Kidney (tissue), 14 donors: ENCODE data around the gene FUT8. TPM values are rescaled to one million over a fixed set of nuclear protein-coding genes. Genes with fewer than 3 reads are reported as not detected.

Source experiments
- DNase-seq, 5 donors: peaks; one replicate each; pipeline ENCODE4 v3.0.0-alpha.2; 2013 to 2020
- FAIRE-seq: peaks from 2 replicates; lab custom pipeline; 2012; peaks lifted over from hg19 to GRCh38; lab: Jason Lieb, UNC
- H3K27ac ChIP-seq, 2 donors: one replicate each; pipeline ENCODE4 v1.7.0; 2013; ENCODE audit warnings: low read depth in 2 of 2, low read length in 2 of 2, inconsistent platforms in 1 of 2
- H3K27me3 ChIP-seq: one replicate; pipeline ENCODE4 v1.7.1; 2013; ENCODE audit warnings: low read length, inconsistent platforms; ENCODE audit not compliant: control insufficient read depth, insufficient read depth
- H3K36me3 ChIP-seq, 3 donors: one replicate each; pipeline versions ENCODE4 v1.7.0 to v1.7.1; 2013; ENCODE audit warnings: low read length in 3 of 3, control low read depth in 1 of 3, inconsistent platforms in 1 of 3; ENCODE audit not compliant: insufficient read depth in 3 of 3, control insufficient read depth in 2 of 3
- H3K4me1 ChIP-seq, 3 donors: one replicate each; pipeline versions ENCODE4 v1.7.0 to v1.7.1; 2013; ENCODE audit warnings: low read length in 3 of 3, inconsistent platforms in 1 of 3, low read depth in 1 of 3; ENCODE audit not compliant: control insufficient read depth in 2 of 3, insufficient read depth in 2 of 3
- H3K4me3 ChIP-seq, 3 donors: one replicate each; pipeline versions ENCODE4 v1.7.0 to v1.8.1; 2013; ENCODE audit warnings: low read length in 3 of 3, control low read depth in 1 of 3, inconsistent platforms in 1 of 3
- H3K9ac ChIP-seq, 3 donors: one replicate each; pipeline versions ENCODE4 v1.7.0 to v1.7.1; 2013; ENCODE audit warnings: low read length in 3 of 3, control low read depth in 1 of 3, inconsistent platforms in 1 of 3
- H3K9me3 ChIP-seq, 3 donors: one replicate each; pipeline versions ENCODE4 v1.7.0 to v1.7.1; 2013; ENCODE audit warnings: low read length in 3 of 3, control low read depth in 1 of 3, inconsistent platforms in 1 of 3; ENCODE audit not compliant: control insufficient read depth in 2 of 3, insufficient read depth in 1 of 3
- intact Hi-C: fragments of 100-400 bp; cut with DNase I; formaldehyde crosslinking; loops from one replicate; pipeline ENCODE4 v1.11.1; 2022
- polyA plus RNA-seq: library from polyadenylated mRNA; stranded (reverse); fragments of 350-450 nt; fragmentation: Illumina TruSeq; extraction: RNeasy Lipid Tissue Mini Kit (QIAGEN cat#74804); gene quantifications from one replicate; pipeline ENCODE4 v1.2.3, GENCODE V29; 2014; ENCODE audit warnings: low read depth, low replicate concordance; ENCODE audit not compliant: insufficient read depth
- total RNA-seq: library from RNA; stranded (reverse); fragmentation: NEBNext Ultra II Directional; extraction: Animal tissue kit (Norgen Biotek cat#: 25700); gene quantifications from one replicate; pipeline ENCODE4 v1.2.1, GENCODE V29; 2021
- TF ChIP-seq, protein P1 (sequence below): IDR thresholded peaks from 3 replicates; pipeline ENCODE4 v1.5.1; 2012; ENCODE audit warnings: mild to moderate bottlenecking, moderate library complexity, borderline replicate concordance; ENCODE audit not compliant: insufficient read depth; ENCODE audit errors: extremely low read depth
- donor health status: control.
- donor health status: control.
- donor health status: control.
- donor health status: control.
- donor health status: control.
- donor health status: DM: yes; HTN: yes; CAD: no.
- donor health status: Normal renal cell carcinoma (clear cell type).

The FUT8 gene
- total and polyA plus RNA-seq, 2 donors from 2014 or later, result 8.2 to 49.6 TPM

DNA sequence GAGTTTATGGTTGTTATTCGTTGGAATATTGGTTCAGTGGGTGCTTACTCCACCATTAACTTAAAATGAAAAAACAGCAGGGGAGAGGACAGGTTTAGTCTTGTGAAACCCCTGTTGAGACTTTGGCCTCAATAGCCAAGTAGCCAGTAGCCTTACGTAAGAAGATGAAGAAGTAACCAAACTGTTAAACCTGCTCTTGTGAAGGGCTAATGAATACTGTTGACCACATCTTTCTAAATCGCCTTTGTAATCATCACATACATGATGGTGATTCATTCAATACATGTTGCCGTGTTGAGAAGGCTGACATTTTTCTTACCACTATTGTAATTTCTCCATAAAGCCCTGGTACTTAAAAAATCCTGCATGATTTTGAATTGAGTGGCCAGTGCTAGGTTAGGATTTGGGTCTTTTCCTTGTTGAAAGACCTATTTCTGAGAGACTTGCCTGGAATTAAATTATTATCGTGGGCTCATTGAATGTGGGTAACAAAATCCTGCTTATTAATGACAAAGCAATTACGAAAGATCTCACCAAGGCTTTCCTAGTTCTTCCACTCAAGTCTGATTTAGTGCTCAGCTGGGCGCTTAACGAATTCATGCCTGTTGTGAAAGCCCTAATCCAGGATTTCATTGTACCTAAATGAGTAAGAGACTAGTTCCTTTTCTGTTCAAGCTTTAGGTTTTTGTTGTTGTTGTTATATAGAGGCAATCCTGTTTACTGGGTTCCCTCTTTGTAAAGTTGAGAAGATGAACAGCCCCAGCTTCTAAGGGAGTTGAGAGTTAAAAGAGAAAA lies 333.1 kb downstream of the FUT8 start:
- H3K36me3 ChIP-seq, result no peaks in the 10 kb centered on the region
- H3K27me3 ChIP-seq, result no peaks in the 10 kb centered on the region
- H3K9me3 ChIP-seq, result no peaks in the 10 kb centered on the region
- no peak overlapping the region for H3K9ac ChIP-seq
- intact Hi-C loops, result no loop called here
- no peaks in the 10 kb centered on the region for H3K4me1 ChIP-seq
- no peak overlapping the region for H3K27ac ChIP-seq
- TF ChIP-seq, protein P1, sequence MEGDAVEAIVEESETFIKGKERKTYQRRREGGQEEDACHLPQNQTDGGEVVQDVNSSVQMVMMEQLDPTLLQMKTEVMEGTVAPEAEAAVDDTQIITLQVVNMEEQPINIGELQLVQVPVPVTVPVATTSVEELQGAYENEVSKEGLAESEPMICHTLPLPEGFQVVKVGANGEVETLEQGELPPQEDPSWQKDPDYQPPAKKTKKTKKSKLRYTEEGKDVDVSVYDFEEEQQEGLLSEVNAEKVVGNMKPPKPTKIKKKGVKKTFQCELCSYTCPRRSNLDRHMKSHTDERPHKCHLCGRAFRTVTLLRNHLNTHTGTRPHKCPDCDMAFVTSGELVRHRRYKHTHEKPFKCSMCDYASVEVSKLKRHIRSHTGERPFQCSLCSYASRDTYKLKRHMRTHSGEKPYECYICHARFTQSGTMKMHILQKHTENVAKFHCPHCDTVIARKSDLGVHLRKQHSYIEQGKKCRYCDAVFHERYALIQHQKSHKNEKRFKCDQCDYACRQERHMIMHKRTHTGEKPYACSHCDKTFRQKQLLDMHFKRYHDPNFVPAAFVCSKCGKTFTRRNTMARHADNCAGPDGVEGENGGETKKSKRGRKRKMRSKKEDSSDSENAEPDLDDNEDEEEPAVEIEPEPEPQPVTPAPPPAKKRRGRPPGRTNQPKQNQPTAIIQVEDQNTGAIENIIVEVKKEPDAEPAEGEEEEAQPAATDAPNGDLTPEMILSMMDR, result no peak
- FAIRE-seq (no peak), DNase-seq (no peak)
- H3K4me3 ChIP-seq, result no peak overlapping the region

DNA sequence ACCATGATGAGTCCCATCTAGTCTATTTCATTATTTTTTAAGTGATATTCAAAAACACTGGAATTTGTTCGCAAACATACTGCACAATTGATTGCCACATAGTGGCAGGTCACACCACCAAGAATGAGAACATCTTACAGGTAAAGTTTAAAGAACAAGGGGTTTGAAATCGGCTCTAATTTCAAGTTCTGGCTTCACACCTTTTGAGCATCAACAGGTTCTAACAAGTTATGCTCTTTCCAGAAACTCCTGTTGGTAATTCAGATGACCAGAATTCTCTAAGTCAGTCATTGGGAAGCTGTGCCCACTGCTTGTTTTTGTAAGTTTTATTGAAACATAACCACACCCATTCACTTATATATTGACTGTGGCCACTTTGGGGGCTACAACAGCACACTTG lies 336.3 kb downstream of the FUT8 start:
- Histone ChIP-seq H3K27me3 (no peaks in the 10 kb centered on the region), H3K36me3 (no peaks in the 10 kb centered on the region), H3K9ac (no peak overlapping the region), H3K9me3 (no peaks in the 10 kb centered on the region), H3K4me1 (no peaks in the 10 kb centered on the region), H3K27ac (no peak overlapping the region), H3K4me3 (no peak overlapping the region)
- FAIRE-seq, result no peak
- DNase-seq, result no peak
- intact Hi-C loops, result no loop called here
- TF ChIP-seq, protein P1, result no peak

DNA sequence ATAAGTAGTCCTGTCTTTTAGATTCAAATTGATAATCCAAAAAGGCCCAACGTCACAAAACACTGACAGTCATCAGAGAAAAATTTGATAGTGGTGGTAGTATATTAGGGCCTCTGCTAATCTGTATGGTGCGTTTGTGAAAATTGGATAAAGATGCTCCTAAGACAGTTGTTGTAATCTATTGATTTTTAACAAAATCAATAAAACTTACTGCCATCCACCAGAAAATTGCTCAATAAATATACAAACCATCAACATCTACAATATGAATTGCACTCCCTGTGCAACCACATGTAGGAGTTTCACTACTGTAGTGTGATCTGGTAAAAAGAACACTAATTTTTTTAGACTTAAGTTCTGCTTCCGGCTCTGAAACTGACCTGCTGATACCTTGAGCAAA lies 336.8 kb downstream of the FUT8 start:
- FAIRE-seq (no peak), DNase-seq (no peak)
- no peaks in the 10 kb centered on the region for H3K9me3 ChIP-seq
- H3K27me3 ChIP-seq, result no peaks in the 10 kb centered on the region
- H3K36me3 ChIP-seq, result no peaks in the 10 kb centered on the region
- intact Hi-C loops, result no loop called here
- TF ChIP-seq, protein P1, result no peak
- no peak overlapping the region for H3K4me3 ChIP-seq
- H3K27ac ChIP-seq, result no peak overlapping the region
- H3K4me1 ChIP-seq, result no peaks in the 10 kb centered on the region
- H3K9ac ChIP-seq, result no peak overlapping the region
